OCI-LY7 (cell line): ENCODE data around the gene C5AR2.

Source experiments
- EZH2phosphoT487 ChIP-seq: fragments of 200-600 bp; sonication (generic); IDR thresholded peaks from 2 replicates; pipeline ENCODE4 v1.6.1; 2018; ENCODE audit warnings: low read depth, borderline replicate concordance, mild to moderate bottlenecking, mixed run types, antibody characterized with exemption, low read length, moderate library complexity, mixed read lengths
- TF ChIP-seq, protein P1 (sequence below): fragments of 200-600 bp; sonication (generic); conservative IDR thresholded peaks from 2 replicates; pipeline ENCODE4 v1.5.1; 2014; ENCODE audit warnings: mild to moderate bottlenecking, antibody characterized with exemption, low read length, moderate library complexity, mixed read lengths

DNA sequence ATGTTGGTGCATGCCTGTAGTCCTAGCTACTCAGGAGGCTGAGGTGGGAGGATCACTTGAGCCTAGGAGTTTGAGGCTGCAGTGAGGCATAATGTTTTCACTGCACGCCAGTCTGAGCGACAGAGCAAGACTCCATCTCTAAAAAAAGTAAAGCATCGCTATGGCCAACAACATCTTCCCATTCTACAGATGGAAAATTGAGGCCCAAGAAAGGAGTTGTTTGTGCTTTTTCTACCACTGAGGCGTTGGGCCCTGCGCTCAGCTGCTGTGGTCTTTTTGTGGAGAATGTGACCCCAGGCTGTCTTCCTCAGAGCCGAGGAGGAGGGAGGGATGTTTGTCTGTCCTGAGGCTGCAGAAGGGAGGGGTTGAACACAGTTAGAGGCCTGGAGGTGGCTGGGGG is 485 bp upstream of the C5AR2 start:
- TF ChIP-seq, protein P1, sequence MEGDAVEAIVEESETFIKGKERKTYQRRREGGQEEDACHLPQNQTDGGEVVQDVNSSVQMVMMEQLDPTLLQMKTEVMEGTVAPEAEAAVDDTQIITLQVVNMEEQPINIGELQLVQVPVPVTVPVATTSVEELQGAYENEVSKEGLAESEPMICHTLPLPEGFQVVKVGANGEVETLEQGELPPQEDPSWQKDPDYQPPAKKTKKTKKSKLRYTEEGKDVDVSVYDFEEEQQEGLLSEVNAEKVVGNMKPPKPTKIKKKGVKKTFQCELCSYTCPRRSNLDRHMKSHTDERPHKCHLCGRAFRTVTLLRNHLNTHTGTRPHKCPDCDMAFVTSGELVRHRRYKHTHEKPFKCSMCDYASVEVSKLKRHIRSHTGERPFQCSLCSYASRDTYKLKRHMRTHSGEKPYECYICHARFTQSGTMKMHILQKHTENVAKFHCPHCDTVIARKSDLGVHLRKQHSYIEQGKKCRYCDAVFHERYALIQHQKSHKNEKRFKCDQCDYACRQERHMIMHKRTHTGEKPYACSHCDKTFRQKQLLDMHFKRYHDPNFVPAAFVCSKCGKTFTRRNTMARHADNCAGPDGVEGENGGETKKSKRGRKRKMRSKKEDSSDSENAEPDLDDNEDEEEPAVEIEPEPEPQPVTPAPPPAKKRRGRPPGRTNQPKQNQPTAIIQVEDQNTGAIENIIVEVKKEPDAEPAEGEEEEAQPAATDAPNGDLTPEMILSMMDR: no peak
- no peak for TF ChIP-seq EZH2phosphoT487
